HG03558 (cell line): Measurements from ENCODE around the gene CBY3.
"Not testable (repeated sequence)": the region's sequence is repeated elsewhere in the genome, so short reads cannot be mapped to it uniquely, and the experiment has no call there.

Experiments used
- ATAC-seq: cut with Tn5 transposase; IDR thresholded peaks from one replicate; pipeline ENCODE4 v1.9.1; 2021; ENCODE audit warnings: moderate number of reproducible peaks; ENCODE audit not compliant: unreplicated experiment; ENCODE audit errors: extremely low read depth

The CBY3 gene

GRCh38 chr5:179678223-179679013, 2.4 kb downstream of the CBY3 start:
- peak; percentile 74 for ATAC-seq

- ATAC-seq = no peak
These were observed 12.4 kb downstream of the CBY3 start for GRCh38 chr5:179668391-179668790.

GRCh38 chr5:179661647-179662046, 19.2 kb downstream of the CBY3 start:
- not testable (repeated sequence) for ATAC-seq

GRCh38 chr5:179658179-179658856, 22.5 kb downstream of the CBY3 start:
- ATAC-seq = peak; percentile 25

- peak; percentile 61 for ATAC-seq
These were observed 23.3 kb downstream of the CBY3 start for GRCh38 chr5:179657302-179658178.

GRCh38 chr5:179653135-179653534, 27.7 kb downstream of the CBY3 start:
- ATAC-seq = not testable (repeated sequence)

- not testable (repeated sequence) for ATAC-seq
These were observed 30.6 kb downstream of the CBY3 start for GRCh38 chr5:179650245-179650644.

- not testable (repeated sequence) for ATAC-seq
These were observed 31.6 kb downstream of the CBY3 start for GRCh38 chr5:179649166-179649703.

GRCh38 chr5:179648410-179648809, 32.4 kb downstream of the CBY3 start:
- no peak for ATAC-seq

GRCh38 chr5:179644766-179645165, 36.1 kb downstream of the CBY3 start:
- not testable (repeated sequence) for ATAC-seq

- ATAC-seq = not testable (repeated sequence)
These were observed 37.5 kb downstream of the CBY3 start for GRCh38 chr5:179643141-179643920.

- ATAC-seq = not testable (repeated sequence)
These were observed 38.2 kb downstream of the CBY3 start for GRCh38 chr5:179642626-179643025.

- ATAC-seq = not testable (repeated sequence)
These were observed 39.1 kb downstream of the CBY3 start for GRCh38 chr5:179641745-179642144.

- not testable (repeated sequence) for ATAC-seq
These were observed 41.5 kb downstream of the CBY3 start for GRCh38 chr5:179639296-179639695.

GRCh38 chr5:179634370-179635172, 46.3 kb downstream of the CBY3 start:
- peak; percentile 77 for ATAC-seq

GRCh38 chr5:179633501-179634369, 47.1 kb downstream of the CBY3 start:
- ATAC-seq = peak; percentile 14
